ENCODE data around the gene MATN4.
A peak's percentile ranks its signal among the peaks of the same experiment; 100 is the strongest.

The MATN4 gene

DNA sequence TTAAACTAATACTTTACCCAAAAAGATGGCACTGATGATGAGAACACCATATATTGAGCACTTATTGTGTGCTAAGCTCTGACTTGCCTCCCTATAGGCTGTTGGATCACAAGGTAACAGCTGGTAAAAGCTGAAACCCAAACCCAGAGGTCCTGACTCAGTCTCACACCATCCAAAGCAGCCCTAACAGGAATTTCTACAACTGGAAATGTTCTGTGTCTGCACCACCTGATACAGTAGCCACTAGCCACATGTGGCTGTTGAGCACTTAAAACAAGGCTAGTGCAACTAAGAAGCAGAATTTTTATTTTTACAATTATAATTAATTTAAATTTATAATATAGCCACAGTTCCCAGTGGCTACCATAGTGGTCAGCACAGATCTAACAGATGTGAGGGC is 15.6 kb upstream of the MATN4 start:
- DNase-seq (ENCODE audit: low read depth in 1 of 2, low spot score in 1 of 2): no peak
- TF ChIP-seq, protein P1, sequence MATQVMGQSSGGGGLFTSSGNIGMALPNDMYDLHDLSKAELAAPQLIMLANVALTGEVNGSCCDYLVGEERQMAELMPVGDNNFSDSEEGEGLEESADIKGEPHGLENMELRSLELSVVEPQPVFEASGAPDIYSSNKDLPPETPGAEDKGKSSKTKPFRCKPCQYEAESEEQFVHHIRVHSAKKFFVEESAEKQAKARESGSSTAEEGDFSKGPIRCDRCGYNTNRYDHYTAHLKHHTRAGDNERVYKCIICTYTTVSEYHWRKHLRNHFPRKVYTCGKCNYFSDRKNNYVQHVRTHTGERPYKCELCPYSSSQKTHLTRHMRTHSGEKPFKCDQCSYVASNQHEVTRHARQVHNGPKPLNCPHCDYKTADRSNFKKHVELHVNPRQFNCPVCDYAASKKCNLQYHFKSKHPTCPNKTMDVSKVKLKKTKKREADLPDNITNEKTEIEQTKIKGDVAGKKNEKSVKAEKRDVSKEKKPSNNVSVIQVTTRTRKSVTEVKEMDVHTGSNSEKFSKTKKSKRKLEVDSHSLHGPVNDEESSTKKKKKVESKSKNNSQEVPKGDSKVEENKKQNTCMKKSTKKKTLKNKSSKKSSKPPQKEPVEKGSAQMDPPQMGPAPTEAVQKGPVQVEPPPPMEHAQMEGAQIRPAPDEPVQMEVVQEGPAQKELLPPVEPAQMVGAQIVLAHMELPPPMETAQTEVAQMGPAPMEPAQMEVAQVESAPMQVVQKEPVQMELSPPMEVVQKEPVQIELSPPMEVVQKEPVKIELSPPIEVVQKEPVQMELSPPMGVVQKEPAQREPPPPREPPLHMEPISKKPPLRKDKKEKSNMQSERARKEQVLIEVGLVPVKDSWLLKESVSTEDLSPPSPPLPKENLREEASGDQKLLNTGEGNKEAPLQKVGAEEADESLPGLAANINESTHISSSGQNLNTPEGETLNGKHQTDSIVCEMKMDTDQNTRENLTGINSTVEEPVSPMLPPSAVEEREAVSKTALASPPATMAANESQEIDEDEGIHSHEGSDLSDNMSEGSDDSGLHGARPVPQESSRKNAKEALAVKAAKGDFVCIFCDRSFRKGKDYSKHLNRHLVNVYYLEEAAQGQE (IDR thresholded peaks at IDR 0.05; ENCODE audit: insufficient replicate concordance, low read depth): no peak
- TF ChIP-seq SPI1 (IDR thresholded peaks at IDR 0.05; ENCODE audit: borderline replicate concordance, low read depth) (no peak), POLR2AphosphoS5 (IDR thresholded peaks at IDR 0.05; ENCODE audit: low read depth) (no peak), GABPA (IDR thresholded peaks at IDR 0.05; ENCODE audit: low read depth) (no peak)
- TF ChIP-seq, protein P2, sequence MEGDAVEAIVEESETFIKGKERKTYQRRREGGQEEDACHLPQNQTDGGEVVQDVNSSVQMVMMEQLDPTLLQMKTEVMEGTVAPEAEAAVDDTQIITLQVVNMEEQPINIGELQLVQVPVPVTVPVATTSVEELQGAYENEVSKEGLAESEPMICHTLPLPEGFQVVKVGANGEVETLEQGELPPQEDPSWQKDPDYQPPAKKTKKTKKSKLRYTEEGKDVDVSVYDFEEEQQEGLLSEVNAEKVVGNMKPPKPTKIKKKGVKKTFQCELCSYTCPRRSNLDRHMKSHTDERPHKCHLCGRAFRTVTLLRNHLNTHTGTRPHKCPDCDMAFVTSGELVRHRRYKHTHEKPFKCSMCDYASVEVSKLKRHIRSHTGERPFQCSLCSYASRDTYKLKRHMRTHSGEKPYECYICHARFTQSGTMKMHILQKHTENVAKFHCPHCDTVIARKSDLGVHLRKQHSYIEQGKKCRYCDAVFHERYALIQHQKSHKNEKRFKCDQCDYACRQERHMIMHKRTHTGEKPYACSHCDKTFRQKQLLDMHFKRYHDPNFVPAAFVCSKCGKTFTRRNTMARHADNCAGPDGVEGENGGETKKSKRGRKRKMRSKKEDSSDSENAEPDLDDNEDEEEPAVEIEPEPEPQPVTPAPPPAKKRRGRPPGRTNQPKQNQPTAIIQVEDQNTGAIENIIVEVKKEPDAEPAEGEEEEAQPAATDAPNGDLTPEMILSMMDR (IDR thresholded peaks at IDR 0.05; ENCODE audit: insufficient read depth, low read length): no peak
- Histone ChIP-seq H3K27me3 (ENCODE audit: insufficient read depth, poor library complexity, severe bottlenecking) (no peaks in the 10 kb centered on the region), H3K27ac (replicated peaks) (no peak overlapping the region), H3K4me3 (replicated peaks; ENCODE audit: insufficient read depth, low read length) (no peak overlapping the region)

DNA sequence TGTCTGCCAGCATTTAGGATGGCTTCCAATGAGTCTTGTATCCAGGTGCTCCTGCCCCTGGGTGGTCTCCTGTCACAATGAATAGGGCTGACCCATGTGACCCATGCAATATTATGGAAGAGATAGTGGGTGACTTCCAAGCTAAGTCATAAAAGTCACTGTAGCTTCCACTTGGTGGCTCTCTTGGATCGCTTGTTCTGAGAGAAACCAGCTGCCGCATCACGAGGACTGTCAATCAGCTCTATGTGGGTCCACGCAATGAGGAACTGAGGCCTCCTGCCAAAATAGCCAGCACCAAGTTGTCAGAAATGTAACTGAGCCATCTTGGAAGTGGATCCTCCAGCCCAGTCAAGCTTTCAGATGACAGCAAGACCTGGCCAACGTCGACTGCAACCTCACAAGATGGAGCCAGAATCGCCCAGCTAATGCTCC is 14.9 kb upstream of the MATN4 start:
- TF ChIP-seq SPI1 (IDR thresholded peaks at IDR 0.05; ENCODE audit: borderline replicate concordance, low read depth) (peak; percentile 84), POLR2AphosphoS5 (IDR thresholded peaks at IDR 0.05; ENCODE audit: low read depth) (no peak), GABPA (IDR thresholded peaks at IDR 0.05; ENCODE audit: low read depth) (no peak)
- TF ChIP-seq, protein P1 (IDR thresholded peaks at IDR 0.05; ENCODE audit: insufficient replicate concordance, low read depth): no peak
- TF ChIP-seq, protein P2 (IDR thresholded peaks at IDR 0.05; ENCODE audit: insufficient read depth, low read length): peak; percentile 31
- peak; percentile 55 to 89 for DNase-seq (ENCODE audit: low read depth in 1 of 2, low spot score in 1 of 2)

DNA sequence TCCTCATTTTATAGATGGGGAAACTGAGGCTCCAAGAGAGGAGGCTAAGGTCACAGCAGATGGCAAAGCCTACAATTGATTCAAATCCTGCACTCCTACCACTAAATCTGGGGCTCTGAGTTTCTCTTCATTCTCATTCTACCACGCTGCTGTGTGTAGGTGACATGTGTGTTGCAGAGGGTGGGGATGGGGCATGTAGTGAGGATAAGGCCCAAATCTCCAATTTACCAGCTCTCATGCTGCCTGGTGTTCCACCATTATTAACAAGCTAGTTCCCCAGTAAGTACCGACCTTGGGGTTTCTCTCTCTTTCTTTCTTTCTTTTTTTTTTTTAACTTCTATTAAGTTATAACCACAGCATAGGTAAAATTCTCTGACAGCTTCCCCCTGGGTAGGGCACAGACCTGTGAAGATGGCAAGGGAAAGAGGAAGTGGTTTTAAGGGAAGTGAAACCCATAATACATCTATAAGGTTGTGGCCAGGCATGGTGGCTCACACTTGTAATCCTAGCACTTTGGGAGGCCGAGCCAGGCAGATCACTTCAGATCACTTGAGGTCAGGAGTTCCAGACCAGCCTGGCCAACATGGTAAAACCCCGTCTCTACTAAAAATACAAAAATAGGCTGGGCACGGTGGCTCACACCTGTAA is 13.0 kb upstream of the MATN4 start:
- peak; percentile 56 to 80 for DNase-seq (ENCODE audit: low read depth in 1 of 2, low spot score in 1 of 2)
- 0 out of 2 replicates have a peak overlapping the region, but pooled peaks have one; percentile 26 for H3K27ac ChIP-seq (replicated peaks)
- TF ChIP-seq, protein P1 (IDR thresholded peaks at IDR 0.05; ENCODE audit: insufficient replicate concordance, low read depth): no peak
- peak; percentile 100 for TF ChIP-seq SPI1 (IDR thresholded peaks at IDR 0.05; ENCODE audit: borderline replicate concordance, low read depth)
- H3K4me3 ChIP-seq (replicated peaks; ENCODE audit: insufficient read depth, low read length): no peak overlapping the region
- no peaks in the 10 kb centered on the region for H3K27me3 ChIP-seq (ENCODE audit: insufficient read depth, poor library complexity, severe bottlenecking)

More for the DNA sequence above, 14.9 kb upstream of the MATN4 start:
- Histone ChIP-seq H3K4me3 (replicated peaks; ENCODE audit: insufficient read depth, low read length) (no peak overlapping the region), H3K27me3 (ENCODE audit: insufficient read depth, poor library complexity, severe bottlenecking) (no peaks in the 10 kb centered on the region), H3K27ac (replicated peaks) (no peak overlapping the region)
